Right lobe of liver (tissue), 4 donors: ENCODE measurements around the gene TBX4.

Experiments
- POLR2A ChIP-seq: fragments of 450-650 bp; IDR thresholded peaks from one replicate; pipeline ENCODE4 v1.6.1; 2017; ENCODE audit warnings: antibody characterized with exemption, mild to moderate bottlenecking
- TF ChIP-seq, protein P1 (sequence below), 4 donors: fragments of 200-600 bp in 3 of 4; fragments of 450-650 bp in 1 of 4; IDR thresholded peaks; one replicate each; pipeline versions ENCODE4 v1.5.1 to v1.8.0; 2016 to 2022; ENCODE audit warnings: antibody characterized with exemption in 4 of 4, mild to moderate bottlenecking in 2 of 4
- donor health status: DM: no; HTN: no; CAD: no.
- donor health status: DM: no; HTN: no; CAD: no.
- donor health status: DM: no; HTN: yes; CAD: no.

DNA sequence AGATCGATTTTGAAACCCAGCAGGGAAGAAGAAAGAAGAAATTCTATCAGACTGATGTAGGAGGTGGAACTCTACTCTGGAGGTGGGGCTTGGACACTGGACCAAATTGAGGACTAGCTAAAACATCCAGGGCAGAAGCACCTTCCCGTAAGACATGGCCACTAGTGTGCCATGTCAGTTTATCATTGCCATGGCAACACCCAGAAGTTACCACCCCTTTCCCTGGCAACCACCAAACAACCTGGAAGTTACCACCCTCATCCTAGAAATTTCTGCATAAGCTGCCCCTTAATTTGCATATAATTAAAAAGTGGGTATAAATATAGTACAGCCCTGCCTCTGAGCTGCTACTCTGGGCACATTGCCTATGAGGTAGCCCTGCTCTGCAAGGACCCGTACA lies 72.1 kb downstream of the TBX4 start:
- TF ChIP-seq POLR2A: no peak
- TF ChIP-seq, protein P1, sequence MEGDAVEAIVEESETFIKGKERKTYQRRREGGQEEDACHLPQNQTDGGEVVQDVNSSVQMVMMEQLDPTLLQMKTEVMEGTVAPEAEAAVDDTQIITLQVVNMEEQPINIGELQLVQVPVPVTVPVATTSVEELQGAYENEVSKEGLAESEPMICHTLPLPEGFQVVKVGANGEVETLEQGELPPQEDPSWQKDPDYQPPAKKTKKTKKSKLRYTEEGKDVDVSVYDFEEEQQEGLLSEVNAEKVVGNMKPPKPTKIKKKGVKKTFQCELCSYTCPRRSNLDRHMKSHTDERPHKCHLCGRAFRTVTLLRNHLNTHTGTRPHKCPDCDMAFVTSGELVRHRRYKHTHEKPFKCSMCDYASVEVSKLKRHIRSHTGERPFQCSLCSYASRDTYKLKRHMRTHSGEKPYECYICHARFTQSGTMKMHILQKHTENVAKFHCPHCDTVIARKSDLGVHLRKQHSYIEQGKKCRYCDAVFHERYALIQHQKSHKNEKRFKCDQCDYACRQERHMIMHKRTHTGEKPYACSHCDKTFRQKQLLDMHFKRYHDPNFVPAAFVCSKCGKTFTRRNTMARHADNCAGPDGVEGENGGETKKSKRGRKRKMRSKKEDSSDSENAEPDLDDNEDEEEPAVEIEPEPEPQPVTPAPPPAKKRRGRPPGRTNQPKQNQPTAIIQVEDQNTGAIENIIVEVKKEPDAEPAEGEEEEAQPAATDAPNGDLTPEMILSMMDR (IDR thresholded peaks at IDR 0.05): no peak
